PC-9 (cell line): ENCODE results near the gene KIFC1. TPM values are rescaled to one million over a fixed set of nuclear protein-coding genes. Genes with fewer than 3 reads are reported as not detected.

Experiments
- BruUV-seq: library from RNA; stranded (reverse); fragments of 400-500 nt; replicated peaks from 2 replicates; lab custom pipeline; 2021; lab: Mats Ljungman, UMichigan
- CTCF ChIA-PET: fragments of 300-600 bp; sonication (Branson Sonifier 250); formaldehyde crosslinking; loops from one replicate; lab custom pipeline; 2022; ENCODE audit warnings: antibody characterized with exemption; lab: Charles Lee
- POLR2A ChIA-PET: fragments of 300-600 bp; sonication (Branson Sonifier 250); formaldehyde crosslinking; loops from one replicate; lab custom pipeline; 2022; ENCODE audit warnings: antibody characterized with exemption; ENCODE audit not compliant: unreplicated experiment; lab: Charles Lee
- DNase-seq, 2 experiments: peaks; one replicate each; pipeline versions ENCODE4 v3.0.0 to v3.0.0-alpha.2; 2015 to 2022; ENCODE audit warnings: mixed read lengths in 1 of 2
- H2AFZ ChIP-seq: fragments of 200-600 bp; sonication (generic); 2 replicates; pipeline ENCODE4 v1.8.1; 2017; ENCODE audit warnings: antibody characterized with exemption
- H3F3A ChIP-seq: fragments of 200-600 bp; sonication (generic); 2 replicates; pipeline ENCODE4 v1.8.1; 2017; ENCODE audit warnings: antibody characterized with exemption, mild to moderate bottlenecking, low read depth; ENCODE audit not compliant: insufficient read depth
- H3K27ac ChIP-seq: fragments of 200-600 bp; sonication (generic); 2 replicates; pipeline ENCODE4 v1.6.1; 2016; ENCODE audit warnings: mixed run types
- H3K27me3 ChIP-seq: fragments of 200-600 bp; sonication (generic); 2 replicates; pipeline ENCODE4 v1.6.1; 2016; ENCODE audit warnings: low read depth, mixed run types; ENCODE audit not compliant: insufficient read depth
- H3K36me3 ChIP-seq: fragments of 200-600 bp; sonication (generic); 2 replicates; pipeline ENCODE4 v1.6.1; 2016; ENCODE audit warnings: low read depth, mixed run types
- H3K4me1 ChIP-seq: fragments of 200-600 bp; sonication (generic); replicated peaks from 2 replicates; pipeline ENCODE4 v1.6.1; 2016; ENCODE audit warnings: mixed run types; ENCODE audit not compliant: insufficient read depth
- H3K4me2 ChIP-seq: fragments of 200-600 bp; sonication (generic); 2 replicates; pipeline ENCODE4 v1.6.1; 2017; ENCODE audit warnings: mixed run types
- H3K4me3 ChIP-seq: fragments of 200-600 bp; sonication (generic); 2 replicates; pipeline ENCODE4 v1.6.1; 2016; ENCODE audit warnings: mixed run types
- H3K79me2 ChIP-seq: fragments of 200-600 bp; sonication (generic); 2 replicates; pipeline ENCODE4 v1.6.1; 2017; ENCODE audit warnings: low read depth, mixed run types
- H3K9me2 ChIP-seq: fragments of 200-600 bp; sonication (generic); 2 replicates; pipeline ENCODE4 v1.8.1; 2017; ENCODE audit warnings: mild to moderate bottlenecking; ENCODE audit not compliant: insufficient read depth
- H3K9me3 ChIP-seq: fragments of 200-600 bp; sonication (generic); 2 replicates; pipeline ENCODE4 v1.8.1; 2016; ENCODE audit warnings: low read depth; ENCODE audit not compliant: insufficient read depth
- H4K20me1 ChIP-seq: fragments of 200-600 bp; sonication (generic); 2 replicates; pipeline ENCODE4 v1.8.1; 2017; ENCODE audit not compliant: insufficient read depth
- CTCF ChIP-seq: fragments of 200-600 bp; sonication (generic); conservative IDR thresholded peaks from 2 replicates; pipeline ENCODE4 v1.6.1; 2017; ENCODE audit warnings: mixed run types, antibody characterized with exemption, mild to moderate bottlenecking, moderate library complexity
- EZH2 ChIP-seq: fragments of 200-600 bp; sonication (generic); IDR thresholded peaks from 2 replicates; pipeline ENCODE4 v1.8.0; 2017; ENCODE audit warnings: antibody characterized with exemption, low read depth
- intact Hi-C: fragments of 100-400 bp; cut with micrococcal nuclease; formaldehyde crosslinking; loops from one replicate; pipeline ENCODE4 v1.10.0; 2022; ENCODE audit not compliant: unreplicated experiment
- total RNA-seq: library from RNA; stranded (reverse); gene quantifications from 2 replicates; pipeline ENCODE4 v1.2.3, GENCODE V29; 2021

Gene KIFC1
- total RNA-seq, 1 experiment from 2014 or later, result 91.4 TPM

- TF ChIP-seq EZH2, result no peak
- no peak for TF ChIP-seq CTCF
Observed at GRCh38 chr6:33443025-33443424, 51.4 kb downstream of the KIFC1 start.

GRCh38 chr6:33443619-33444504 is 52.2 kb downstream of the KIFC1 start:
- Histone ChIP-seq H4K20me1 (no peaks in the 10 kb centered on the region), H3K79me2 (no peaks in the 10 kb centered on the region), H3F3A (peaks cover 4% of the 10 kb centered on the region; the same call in 1 of the 2 replicates), H3K4me3 (no peak overlapping the region), H3K4me1 (no peaks in the 10 kb centered on the region), H3K4me2 (no peak overlapping the region), H3K36me3 (no peaks in the 10 kb centered on the region), H3K27me3 (no peaks in the 10 kb centered on the region), H3K9me3 (no peaks in the 10 kb centered on the region), H2AFZ (no peak overlapping the region), H3K9me2 (no peaks in the 10 kb centered on the region), H3K27ac (no peak overlapping the region)
- intact Hi-C loops, result no loop called here
- no peak for DNase-seq
- no peak for TF ChIP-seq EZH2
- TF ChIP-seq CTCF, result no peak
- POLR2A ChIA-PET, result no interaction called here
- BruUV-seq, result no TSS peak
- CTCF ChIA-PET, result no interaction called here

More at GRCh38 chr6:33443025-33443424, 51.4 kb downstream of the KIFC1 start:
- Histone ChIP-seq H3K4me2 (no peak overlapping the region), H3K27ac (no peak overlapping the region), H2AFZ (no peak overlapping the region), H3K9me2 (no peaks in the 10 kb centered on the region), H3K9me3 (no peaks in the 10 kb centered on the region), H4K20me1 (no peaks in the 10 kb centered on the region), H3K36me3 (no peaks in the 10 kb centered on the region), H3K79me2 (no peaks in the 10 kb centered on the region), H3F3A (peaks cover 4% of the 10 kb centered on the region; the same call in 1 of the 2 replicates), H3K4me1 (no peaks in the 10 kb centered on the region), H3K4me3 (no peak overlapping the region), H3K27me3 (no peaks in the 10 kb centered on the region)
- intact Hi-C loops, result no loop called here
- no TSS peak for BruUV-seq
- ChIA-PET POLR2A (no interaction called here), CTCF (no interaction called here)
- DNase-seq, result no peak

- H3K27me3 ChIP-seq, result no peaks in the 10 kb centered on the region
- no peaks in the 10 kb centered on the region for H3K79me2 ChIP-seq
- CTCF ChIA-PET, result no interaction called here
- POLR2A ChIA-PET, result no interaction called here
- H2AFZ ChIP-seq, result no peak overlapping the region
- H3K4me3 ChIP-seq, result no peak overlapping the region
- peaks cover 4% of the 10 kb centered on the region; the same call in 1 of the 2 replicates for H3F3A ChIP-seq
- H3K9me2 ChIP-seq, result no peaks in the 10 kb centered on the region
- intact Hi-C loops, result no loop called here
- BruUV-seq, result no TSS peak
- H3K36me3 ChIP-seq, result no peaks in the 10 kb centered on the region
- no peak overlapping the region for H3K4me2 ChIP-seq
- no peaks in the 10 kb centered on the region for H3K9me3 ChIP-seq
- no peak for DNase-seq
- H4K20me1 ChIP-seq, result no peaks in the 10 kb centered on the region
- no peak overlapping the region for H3K27ac ChIP-seq
- H3K4me1 ChIP-seq, result no peaks in the 10 kb centered on the region
- TF ChIP-seq EZH2 (no peak), CTCF (no peak)
Observed at GRCh38 chr6:33445119-33445603, 53.5 kb downstream of the KIFC1 start.
